HG03439 (cell line): Measurements from ENCODE around the gene SLC48A1.
"Not testable (repeated sequence)": the region's sequence is repeated elsewhere in the genome, so short reads cannot be mapped to it uniquely, and the experiment has no call there.

Experiments
- ATAC-seq: cut with Tn5 transposase; IDR thresholded peaks from one replicate; pipeline ENCODE4 v1.9.1; 2021; ENCODE audit warnings: mild to moderate bottlenecking, moderate library complexity; ENCODE audit not compliant: unreplicated experiment

SLC48A1 gene

DNA sequence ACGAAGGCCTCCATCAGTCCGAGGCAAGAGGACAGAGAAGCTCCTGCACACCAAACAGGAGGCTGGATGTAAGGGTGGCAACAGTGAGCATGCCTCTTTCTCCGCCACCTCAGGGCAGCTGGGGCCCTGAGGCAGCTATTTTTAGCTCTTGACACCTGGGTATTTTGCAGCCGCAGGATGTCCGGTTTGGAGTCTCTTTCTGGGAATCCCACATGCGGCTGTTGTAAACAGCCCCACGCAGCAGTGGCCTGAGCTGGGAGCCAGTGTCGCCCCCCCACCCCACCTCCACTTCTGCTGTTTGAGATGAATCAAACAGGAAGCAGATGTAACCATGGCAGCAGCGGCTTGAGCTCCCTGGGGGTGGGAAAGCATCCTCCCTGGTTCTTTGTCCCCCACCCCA is 35.0 kb downstream of the SLC48A1 start:
- ATAC-seq, result peak; percentile 33

DNA sequence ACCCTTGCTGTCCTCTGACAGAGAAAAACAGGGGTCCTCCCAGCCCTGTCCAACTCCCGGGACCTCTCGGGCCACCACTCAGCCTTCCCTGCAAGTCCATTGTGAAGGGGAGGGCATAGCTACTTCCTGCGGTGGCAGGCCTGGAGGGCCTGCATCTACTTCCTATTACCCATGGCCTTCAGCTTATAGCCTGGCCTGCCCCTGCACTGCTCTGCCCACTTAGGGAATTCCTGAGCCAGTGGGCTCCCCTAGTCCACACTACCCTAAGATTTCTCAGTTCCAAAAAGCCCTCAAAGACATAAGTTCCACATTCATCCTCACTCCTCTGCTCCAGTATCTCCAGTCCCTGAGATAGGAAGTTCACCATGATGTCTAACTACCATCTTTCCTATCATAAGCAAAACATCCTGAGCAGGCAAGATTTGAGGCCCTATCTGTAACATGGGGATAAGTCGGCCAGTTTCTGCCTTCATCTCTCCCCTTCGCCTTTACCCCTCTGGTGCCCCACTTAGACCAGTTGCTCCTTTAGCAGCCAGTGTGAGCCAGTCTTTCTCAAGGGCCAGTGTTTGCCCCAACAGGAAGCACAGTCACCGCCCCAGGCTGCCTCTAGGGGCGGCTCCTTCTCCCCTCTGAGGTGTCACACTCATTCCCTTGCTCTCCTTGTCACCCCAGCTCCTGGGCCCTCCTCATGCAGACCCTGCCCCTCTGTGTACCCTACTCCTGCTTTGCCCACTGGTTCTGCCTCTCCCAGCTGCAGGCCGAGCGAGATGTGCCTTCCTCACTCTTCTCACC is 35.7 kb downstream of the SLC48A1 start:
- ATAC-seq, result no peak

DNA sequence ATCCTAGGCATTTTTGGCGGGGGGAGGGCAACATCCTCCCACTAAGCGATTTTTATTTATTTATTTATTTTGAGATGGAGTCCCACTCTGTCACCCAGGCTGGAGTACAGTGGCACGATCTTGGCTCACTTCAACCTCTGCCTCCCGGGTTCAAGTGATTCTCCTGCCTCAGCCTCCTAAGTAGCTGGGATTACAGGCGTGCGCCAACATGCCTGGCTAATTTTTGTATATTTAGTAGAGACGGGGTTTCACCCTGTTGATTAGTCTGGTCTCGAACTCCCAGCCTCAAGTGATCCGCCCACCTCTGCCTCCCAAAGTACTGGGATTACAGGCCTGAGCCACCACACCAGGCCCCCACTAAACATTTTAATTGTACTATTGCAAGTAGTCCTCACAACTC is 36.5 kb downstream of the SLC48A1 start:
- not testable (repeated sequence) for ATAC-seq

DNA sequence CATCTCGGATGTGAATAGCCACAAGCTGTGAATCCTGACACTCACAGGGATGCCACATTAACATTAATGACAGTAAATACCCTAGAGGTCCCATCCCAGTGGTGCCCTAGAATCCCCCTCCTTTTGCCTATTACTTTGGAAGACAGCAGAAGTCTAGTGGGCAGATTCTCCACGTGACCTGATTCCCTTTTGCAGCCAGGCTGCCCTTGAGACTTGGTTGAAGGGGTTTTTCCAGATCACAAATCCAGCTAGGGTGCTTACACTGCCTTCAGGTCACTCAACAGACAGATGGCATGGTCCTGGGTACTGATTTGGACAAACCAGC is 38.0 kb downstream of the SLC48A1 start:
- ATAC-seq, result no peak

DNA sequence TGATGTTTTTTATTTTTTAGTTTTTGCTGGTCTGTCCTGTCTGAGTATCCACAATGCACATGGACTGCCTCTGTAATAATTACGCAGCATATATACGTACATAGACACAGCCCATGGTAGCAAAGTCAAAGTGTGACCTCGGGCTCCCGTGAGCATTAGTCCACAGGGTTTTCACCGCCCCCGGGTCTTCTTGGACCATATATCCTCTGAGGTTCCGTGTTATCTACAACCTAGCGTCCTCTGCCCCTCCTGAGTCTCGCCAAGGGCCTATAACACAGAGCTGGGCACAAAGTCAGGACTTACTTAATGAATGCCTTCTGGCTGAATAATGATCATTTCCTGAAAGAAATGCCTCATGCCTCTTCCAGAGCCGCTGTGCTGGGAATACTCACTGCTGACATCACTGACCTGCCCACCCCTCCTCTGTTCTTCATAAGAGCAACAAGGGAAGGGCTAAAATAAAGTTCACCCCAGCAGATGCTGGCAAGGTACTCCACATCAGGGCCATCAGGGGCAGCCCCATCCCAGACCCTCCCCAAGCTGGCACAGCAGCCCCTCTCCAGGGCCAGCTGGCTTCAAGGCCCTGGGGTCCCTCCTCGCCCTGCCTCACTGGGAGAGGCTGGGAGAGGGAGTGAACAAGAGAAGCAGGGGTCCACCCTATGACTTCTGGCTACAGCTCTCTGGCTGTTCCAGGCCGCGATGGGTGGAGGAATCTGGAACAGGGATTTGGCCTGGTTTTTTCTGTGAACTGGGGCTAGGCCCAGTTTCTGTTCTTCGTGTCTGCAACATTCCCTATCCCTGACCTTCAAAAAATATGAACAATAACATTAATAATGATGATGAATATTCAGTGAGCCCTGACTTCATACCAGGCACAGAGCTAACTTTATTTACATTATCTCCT is 38.8 kb downstream of the SLC48A1 start:
- ATAC-seq, result no peak

DNA sequence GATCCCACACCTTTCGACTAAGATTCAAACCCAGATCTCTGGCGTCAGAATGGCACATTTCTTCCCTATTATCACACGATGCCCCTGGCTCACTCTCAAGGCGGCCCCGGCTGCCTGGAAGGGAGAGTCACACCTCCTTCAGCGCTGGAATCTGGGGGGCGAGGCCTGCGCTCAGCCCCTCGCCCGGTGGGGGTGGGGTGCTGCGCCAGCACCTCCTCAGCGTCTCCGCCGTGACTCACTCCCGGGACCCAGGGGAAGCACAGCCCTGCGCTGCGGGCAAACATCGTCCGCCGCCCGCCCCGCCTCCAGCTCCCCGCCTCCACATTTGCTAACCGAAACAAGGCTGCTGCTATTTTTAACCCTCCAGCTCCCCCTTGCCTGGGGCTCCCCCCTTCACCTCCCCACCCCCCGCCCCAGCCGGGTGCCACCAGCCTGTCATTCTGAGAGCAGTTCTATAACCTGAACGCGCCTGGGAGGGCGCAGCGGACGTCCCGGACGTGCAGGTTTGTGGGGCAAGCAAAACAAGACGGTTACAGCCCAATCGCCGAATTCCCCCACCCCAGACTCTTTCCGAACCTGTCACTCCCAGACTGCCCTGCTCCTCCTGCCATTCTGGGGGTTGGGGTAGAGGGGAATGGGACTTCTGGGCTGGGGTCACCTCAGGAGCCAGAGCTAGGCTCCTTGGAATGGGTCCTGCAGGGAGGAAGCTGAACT is 39.9 kb downstream of the SLC48A1 start:
- peak; percentile 63 for ATAC-seq

DNA sequence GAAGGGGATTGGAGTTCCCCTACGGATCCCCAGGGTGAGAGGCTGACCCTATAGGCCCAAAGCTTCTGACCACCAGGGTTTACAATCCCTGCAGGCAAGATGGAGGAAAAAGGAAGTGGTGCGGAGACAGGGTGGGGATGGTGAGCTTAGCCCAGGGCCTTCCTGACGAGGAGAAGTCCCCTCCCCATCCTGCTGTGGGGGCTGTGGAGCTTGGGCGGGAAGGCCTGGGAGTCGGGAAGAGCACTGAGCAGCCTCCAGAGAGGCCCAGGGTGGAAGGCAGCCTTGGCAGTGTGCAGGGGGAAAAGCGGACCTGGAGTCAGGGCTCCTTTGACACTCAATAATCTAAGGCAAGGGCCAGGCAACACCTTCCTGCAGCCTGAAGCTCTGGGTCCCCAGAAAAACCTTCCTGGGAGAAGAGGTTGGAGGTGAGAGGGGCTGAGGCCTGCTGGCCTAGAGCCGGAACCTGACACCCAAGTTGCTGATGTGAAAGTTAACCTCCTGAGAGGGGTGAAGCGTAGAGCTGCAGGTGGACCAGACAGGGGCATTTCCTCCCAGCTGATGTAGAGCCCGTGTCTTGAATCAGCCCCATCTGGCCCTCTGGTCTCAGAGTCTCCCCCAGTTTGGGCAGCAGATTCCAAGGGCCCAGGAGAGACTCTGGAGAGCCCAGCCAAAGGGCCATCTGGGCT is 40.6 kb downstream of the SLC48A1 start:
- peak; percentile 38 for ATAC-seq

DNA sequence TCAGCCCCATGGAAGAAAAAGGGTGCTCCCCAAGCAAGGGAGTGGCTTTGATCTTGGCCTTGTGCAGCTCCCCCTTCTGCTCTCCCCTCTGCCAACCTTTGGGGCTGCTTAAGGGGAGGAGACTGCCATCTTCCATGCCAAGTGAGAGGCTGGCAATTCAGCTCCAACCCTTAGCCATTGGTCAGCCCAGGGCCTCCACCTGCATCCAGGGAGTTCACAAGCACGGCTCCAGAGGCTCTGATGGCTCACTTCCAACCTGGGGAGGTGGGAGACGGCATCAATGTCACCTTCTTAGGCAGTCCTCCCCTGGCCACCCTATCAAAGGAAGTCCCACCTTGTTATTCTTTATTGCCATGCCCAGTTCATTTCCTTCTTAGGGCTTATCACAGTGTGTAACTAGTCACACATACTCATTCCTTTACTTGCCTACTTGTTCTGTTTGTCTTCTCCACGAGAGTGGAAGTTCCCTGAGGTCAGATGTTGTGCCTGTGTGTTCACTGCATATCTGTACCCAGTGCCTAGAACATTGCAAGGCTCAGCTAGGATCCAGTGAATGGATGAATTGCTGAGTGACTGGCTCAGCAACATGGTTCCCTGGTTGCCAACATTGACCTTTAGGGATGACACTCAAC is 41.6 kb downstream of the SLC48A1 start:
- ATAC-seq, result no peak

DNA sequence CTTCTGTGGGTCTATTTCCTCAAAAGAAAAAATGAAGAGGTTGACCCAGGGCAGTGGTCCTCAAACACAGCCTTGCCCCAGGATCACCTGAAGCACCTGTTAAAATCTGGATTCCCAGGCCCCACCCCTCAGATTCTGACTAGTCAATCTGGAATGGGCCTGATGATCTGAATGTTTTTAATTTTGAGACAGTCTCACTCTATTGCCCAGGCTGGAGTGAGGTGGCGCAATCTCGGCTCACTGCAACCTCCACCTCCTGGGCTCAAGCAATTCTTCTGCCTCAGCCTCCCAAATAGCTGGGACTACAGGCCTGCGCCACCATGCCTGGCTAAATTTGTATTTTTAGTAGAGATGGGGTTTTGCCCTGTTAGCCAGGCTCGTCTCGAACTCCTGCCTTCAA is 42.4 kb downstream of the SLC48A1 start:
- not testable (repeated sequence) for ATAC-seq

DNA sequence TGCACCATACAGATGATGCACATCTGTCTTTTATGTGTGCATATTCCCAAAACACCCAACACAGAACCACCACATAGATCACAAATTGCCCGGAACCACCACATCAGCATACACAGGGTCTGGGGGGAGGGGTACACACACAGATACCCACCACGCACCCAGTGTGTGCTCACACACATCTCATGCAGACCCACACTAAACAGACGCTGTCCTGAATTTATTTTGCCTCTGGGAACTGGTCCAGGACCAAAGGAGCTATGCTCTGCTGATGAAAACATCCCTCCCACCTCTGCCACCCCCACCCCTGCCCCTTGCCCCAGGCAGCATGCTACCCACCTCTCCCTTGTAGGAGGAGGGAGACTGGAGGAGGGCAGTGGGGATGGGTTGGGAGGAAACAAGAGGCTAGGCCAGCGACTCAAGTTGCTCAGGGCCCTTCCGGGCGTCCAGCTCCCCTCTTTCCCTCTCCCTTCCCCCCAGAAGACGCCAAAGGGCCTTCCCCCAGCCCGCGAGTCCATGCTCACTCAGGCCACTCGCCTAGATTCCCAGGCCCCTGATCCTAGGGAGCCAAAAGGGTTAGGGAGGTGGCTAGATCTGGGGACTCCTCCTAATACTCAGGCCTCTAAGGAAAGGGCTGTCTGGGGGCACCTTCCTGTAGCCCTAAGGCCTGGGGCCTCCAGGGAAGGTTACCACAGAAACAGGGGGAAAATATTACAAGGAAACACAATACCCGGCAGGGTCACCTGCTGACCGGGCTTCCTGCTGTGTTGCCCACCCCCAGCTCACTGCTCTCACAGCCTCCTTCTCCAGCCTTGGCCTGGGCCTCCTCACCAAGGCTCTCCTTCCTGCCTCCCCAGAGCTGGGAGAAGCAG is 43.6 kb downstream of the SLC48A1 start:
- ATAC-seq, result no peak

DNA sequence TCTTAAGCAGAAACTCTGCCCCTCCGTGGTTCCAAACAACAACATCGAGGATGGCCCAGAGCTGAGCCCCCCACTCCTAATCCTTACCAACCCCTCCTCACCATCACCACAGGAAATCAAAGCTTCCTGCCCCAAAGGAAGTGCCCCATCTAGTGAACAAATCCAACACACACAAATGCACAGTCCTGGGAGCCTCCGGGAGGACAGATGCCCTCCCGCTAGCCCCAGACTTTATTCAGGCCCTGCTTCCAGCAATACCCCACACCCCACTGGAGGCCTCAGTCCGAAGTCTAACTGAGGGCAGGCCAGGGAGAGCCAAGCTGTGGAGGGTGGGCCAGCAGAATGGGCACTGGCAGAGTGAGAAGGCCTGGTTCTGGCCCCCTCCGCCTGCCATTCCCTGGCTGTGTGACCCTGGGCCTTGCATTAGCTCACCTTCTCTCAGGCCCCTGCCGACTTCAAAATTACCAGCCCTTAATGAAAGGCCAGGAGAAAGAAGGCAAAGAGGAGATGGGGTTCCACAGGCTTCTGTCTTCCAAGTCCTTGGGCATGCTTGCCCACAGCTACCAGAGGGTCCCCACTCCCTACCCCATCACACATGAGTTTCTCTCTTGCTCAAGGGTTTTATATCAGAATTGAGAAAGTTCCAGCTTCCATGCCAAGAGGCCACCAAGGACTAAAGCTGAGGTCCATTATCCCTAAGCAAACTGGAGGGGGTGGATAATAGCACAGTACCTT is 44.4 kb downstream of the SLC48A1 start:
- ATAC-seq, result no peak

DNA sequence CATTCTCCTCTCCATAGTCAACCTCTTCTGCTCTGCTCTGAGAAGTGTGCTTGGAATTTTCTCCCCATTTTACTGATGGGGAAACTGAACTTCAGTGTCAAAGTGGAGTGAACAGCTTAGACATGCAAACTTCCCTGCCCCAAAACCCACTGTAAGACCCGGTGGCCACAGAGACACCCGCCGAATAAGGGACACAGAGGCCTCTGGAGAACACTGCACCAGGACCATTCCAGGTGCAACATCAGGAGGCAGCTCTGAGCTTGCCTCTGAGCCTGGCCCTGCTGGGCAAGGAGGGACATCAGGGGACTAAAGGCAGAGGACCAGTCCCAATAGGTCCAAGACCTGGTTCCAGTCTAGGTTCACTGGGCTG is 45.0 kb downstream of the SLC48A1 start:
- no peak for ATAC-seq

DNA sequence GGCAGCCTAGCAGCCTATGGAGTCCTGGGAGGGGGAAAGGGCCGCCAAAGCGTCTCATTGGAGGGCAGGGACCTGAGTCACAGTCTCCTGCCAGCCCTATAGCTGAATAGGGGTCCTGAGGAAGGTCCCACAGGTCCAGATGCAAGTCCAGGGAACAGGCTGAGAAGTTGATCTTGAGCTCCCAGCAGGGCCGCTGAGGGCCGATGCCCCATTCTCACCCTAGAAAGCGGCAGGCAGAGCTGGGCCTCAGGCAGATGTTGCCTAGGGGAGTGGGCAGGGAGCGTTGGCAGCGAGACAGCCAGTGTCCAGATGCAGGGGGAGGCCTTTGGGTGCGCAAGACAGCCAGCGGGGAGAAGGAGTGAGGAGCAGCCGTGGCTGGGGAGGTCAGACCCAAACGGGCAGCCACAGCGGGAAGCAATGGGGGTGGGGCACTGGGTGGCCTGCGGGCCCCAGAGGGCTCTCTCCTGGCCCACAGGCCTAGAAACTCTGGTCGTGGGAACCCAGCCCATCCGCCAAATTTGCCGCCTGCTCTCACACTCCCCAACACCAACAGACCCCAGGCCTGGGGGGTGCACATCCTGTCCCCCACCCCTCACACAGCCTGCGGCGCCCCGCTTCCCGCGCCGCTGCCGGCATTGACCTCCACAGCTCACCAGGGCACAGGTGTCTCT is 45.6 kb downstream of the SLC48A1 start:
- peak; percentile 5 for ATAC-seq

DNA sequence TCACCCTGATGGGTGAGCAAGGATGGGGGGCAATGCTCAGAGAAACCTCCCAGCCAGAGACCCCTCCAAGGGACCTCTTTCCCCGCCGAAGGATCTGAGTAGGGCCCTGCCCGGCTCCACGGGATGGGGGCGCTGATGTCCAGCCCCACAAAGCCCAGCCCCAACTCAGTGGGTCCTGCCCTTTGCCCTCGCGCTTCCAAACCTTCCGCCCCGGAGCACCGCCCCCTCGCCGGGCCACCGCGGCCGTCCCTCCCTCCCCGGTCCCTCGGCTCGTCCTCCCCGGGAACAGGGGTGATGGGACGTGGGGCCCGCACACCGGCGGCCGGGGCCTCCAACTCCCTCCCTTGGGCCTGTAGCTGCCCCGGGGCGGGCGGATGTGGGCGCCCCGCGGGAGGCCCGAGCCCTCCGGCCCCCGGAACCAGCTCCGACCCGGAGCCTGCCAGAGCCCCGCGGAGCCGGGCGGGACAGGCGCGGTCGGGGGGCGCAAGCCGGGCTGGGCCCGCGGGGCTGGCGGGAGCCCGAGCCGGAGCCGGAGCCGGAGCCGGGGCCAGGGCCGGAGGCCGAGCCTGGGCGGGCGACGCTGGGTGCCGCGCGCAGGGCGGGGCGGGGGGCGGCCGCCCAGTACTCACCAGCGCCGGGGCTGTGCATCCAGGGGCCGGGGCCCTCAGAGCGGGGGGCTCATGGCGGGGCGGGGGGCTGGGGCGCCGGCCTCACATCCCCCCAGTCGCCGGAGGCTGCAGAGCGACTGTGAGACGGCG is 46.3 kb downstream of the SLC48A1 start:
- ATAC-seq, result peak; percentile 51

DNA sequence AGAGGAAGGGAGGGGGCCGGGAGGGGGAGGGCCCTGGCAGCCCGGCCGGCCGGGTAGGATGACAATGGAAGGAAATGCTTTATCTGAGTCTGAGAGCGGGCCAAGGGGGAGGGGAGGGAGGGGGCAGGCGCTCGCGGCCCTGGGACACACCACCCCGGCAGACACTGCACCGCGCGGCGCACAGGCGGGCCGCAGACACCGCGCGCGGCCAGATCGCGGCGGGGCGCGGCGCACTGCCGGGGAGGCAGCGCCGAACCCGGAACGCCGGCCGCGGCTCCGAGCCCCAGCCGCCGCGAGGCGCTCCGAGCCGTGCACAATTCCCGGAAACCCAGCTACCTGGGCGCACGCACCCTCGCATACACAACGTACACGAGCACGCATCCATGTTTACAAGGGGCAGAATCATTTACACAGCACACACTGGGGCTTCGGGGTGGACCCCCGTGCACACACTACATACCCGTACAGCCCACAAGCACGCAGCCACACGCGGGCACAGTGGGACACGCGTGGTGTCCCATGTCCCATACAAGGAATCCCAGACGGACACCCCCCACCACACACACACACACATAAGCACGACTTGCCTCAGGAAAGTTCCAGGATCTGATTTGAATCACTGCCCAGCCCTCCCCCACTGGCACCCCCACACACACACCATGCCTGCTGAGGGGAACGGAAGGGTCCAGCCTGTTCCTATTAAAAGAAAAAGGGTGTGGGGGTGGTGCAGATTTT is 47.0 kb downstream of the SLC48A1 start, which contains the start of gene HDAC7:
HDAC7 (minus strand) TSS at position 8 of the 735 bp plus-strand sequence. CDS start 118 bp downstream, outside the sequence.
- ATAC-seq, result peak; percentile 32

DNA sequence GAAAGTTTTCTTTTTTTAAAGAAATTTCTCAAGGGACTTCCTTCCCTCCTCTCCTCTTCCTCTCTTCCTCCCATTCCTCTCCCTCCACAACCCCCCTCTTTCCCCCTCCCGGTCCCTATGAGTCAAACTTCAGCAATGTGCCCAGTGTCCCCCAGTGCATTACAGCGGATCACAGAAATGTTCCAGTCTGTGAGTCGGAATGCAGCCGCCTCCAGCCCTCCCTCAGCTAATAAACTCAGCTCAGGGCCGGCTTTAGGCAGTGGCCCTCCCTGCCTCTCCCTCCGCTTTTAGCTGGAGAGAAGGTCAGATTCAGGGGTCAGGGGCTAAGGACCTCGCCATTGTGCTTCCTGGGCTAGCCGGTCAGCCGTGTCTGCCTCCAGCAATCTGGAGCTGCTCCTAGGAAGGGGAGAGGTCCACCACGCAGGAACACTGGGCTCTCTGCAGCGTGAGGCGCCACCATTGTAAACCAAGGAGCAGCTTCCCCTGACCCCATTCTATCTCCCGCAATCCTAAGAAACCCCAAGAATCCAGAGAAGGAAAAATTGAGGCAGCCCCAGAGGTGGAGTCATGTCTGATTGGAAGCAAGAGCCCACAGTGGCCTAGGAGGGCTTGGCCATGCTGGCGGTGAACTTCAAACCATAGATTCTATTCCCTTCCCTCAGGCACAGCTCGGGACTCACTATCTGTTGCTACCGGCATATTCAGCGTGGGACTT is 47.8 kb downstream of the SLC48A1 start:
- ATAC-seq, result no peak
